Esophagus (tissue), 2 donors: ENCODE measurements around the gene ELP1. TPM values are rescaled to one million over a fixed set of nuclear protein-coding genes. Genes with fewer than 3 reads are reported as not detected.
"Not testable (repeated sequence)": the region's sequence is repeated elsewhere in the genome, so short reads cannot be mapped to it uniquely, and the experiment has no call there.

ENCODE experiments used
- H3K27ac ChIP-seq, 2 donors: one replicate each; pipeline ENCODE4 v1.5.1; 2013; ENCODE audit warnings: low read depth in 2 of 2, mild to moderate bottlenecking in 2 of 2, inconsistent platforms in 1 of 2, low read length in 1 of 2, moderate library complexity in 1 of 2
- H3K27me3 ChIP-seq, 2 donors: one replicate each; pipeline ENCODE4 v1.6.1; 2013; ENCODE audit warnings: low read length in 2 of 2, control low read depth in 1 of 2, mild to moderate bottlenecking in 1 of 2; ENCODE audit not compliant: insufficient read depth in 2 of 2, control insufficient read depth in 1 of 2
- H3K36me3 ChIP-seq, 2 donors: one replicate each; pipeline ENCODE4 v1.6.1; 2013; ENCODE audit warnings: low read length in 1 of 2; ENCODE audit not compliant: control insufficient read depth in 2 of 2, insufficient read depth in 2 of 2
- H3K4me1 ChIP-seq, 2 donors: one replicate each; pipeline ENCODE4 v1.6.1; 2013; ENCODE audit warnings: low read length in 1 of 2; ENCODE audit not compliant: control insufficient read depth in 2 of 2, insufficient read depth in 2 of 2
- H3K4me3 ChIP-seq, 2 donors: one replicate each; pipeline ENCODE4 v1.5.1; 2013; ENCODE audit warnings: low read length in 2 of 2, mild to moderate bottlenecking in 2 of 2, low read depth in 1 of 2, moderate library complexity in 1 of 2
- H3K9me3 ChIP-seq, 2 donors: one replicate each; pipeline ENCODE4 v1.6.1; 2013; ENCODE audit warnings: mild to moderate bottlenecking in 2 of 2, low read depth in 1 of 2, low read length in 1 of 2, moderate library complexity in 1 of 2; ENCODE audit not compliant: control insufficient read depth in 2 of 2, insufficient read depth in 1 of 2
- WGBS, 2 donors: extraction: QIAGEN DNeasy Blood & Tissue Kit; methylation state at CpG; one replicate each; pipeline ENCODE4 v1.1.7; 2013; 5-methylcytosine and 5-hydroxymethylcytosine counted together
- polyA plus RNA-seq, 2 donors: library from polyadenylated mRNA; stranded (reverse); fragments of 200-250 nt; gene quantifications; one replicate each; pipeline ENCODE4 v1.2.3, GENCODE V29; 2013
- donor health status: healthy with polysubstance abuse.
- donor health status: Bipolar disorder and iron deficiency.

The ELP1 gene, protein sequence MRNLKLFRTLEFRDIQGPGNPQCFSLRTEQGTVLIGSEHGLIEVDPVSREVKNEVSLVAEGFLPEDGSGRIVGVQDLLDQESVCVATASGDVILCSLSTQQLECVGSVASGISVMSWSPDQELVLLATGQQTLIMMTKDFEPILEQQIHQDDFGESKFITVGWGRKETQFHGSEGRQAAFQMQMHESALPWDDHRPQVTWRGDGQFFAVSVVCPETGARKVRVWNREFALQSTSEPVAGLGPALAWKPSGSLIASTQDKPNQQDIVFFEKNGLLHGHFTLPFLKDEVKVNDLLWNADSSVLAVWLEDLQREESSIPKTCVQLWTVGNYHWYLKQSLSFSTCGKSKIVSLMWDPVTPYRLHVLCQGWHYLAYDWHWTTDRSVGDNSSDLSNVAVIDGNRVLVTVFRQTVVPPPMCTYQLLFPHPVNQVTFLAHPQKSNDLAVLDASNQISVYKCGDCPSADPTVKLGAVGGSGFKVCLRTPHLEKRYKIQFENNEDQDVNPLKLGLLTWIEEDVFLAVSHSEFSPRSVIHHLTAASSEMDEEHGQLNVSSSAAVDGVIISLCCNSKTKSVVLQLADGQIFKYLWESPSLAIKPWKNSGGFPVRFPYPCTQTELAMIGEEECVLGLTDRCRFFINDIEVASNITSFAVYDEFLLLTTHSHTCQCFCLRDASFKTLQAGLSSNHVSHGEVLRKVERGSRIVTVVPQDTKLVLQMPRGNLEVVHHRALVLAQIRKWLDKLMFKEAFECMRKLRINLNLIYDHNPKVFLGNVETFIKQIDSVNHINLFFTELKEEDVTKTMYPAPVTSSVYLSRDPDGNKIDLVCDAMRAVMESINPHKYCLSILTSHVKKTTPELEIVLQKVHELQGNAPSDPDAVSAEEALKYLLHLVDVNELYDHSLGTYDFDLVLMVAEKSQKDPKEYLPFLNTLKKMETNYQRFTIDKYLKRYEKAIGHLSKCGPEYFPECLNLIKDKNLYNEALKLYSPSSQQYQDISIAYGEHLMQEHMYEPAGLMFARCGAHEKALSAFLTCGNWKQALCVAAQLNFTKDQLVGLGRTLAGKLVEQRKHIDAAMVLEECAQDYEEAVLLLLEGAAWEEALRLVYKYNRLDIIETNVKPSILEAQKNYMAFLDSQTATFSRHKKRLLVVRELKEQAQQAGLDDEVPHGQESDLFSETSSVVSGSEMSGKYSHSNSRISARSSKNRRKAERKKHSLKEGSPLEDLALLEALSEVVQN (N-terminal part only)
- polyA plus RNA-seq, result 1 to 10 TPM; 8.9 to 9.5 TPM

DNA sequence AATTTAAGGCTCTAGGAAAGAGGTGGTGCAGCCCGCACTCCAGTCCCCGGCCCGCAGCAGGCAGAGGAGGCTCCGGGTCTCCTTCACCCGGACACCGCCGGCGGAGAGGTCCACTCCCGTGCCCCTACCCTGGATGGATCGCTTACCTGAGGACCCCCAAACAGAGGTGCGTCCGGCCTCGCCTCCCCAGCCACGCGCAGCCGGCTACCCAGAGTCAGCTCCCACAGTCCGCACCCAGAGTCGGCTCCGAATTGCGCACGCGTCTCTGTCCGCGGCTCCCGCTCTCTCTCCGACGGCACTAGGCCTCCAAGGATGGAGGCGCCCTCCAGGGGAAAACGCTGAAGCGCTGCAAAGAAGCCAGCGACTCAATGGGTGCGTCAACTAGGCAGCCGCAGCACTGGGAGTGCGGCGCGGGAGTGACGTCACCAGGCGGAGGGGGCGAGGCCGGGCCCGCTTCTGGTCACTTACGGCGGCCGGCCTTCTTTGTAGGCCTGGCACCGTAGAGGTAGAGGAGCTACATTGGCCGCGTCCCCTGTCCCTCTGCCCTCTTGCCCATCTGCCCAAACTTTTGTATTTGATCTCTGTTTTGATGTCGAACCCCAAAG is at the start of gene ELP1:
TSS of gene ELP1 (minus strand) at position 407 of the 605 bp plus-strand sequence. CDS start 2,978 bp downstream, outside the sequence.
- Histone ChIP-seq H3K4me1 (no peaks in the 10 kb centered on the region), H3K4me3 (peak within 1 kb of the TSS; percentile 68 to 73), H3K27ac (peak within 1 kb of the TSS; percentile 88 to 92), H3K27me3 (no peaks in the 10 kb centered on the region), H3K36me3 (no peaks in the 10 kb centered on the region), H3K9me3 (no peaks in the 10 kb centered on the region)
- WGBS, 2 donors, result 0 to 1% methylated on average over 48 of the region's 48 CpGs

DNA sequence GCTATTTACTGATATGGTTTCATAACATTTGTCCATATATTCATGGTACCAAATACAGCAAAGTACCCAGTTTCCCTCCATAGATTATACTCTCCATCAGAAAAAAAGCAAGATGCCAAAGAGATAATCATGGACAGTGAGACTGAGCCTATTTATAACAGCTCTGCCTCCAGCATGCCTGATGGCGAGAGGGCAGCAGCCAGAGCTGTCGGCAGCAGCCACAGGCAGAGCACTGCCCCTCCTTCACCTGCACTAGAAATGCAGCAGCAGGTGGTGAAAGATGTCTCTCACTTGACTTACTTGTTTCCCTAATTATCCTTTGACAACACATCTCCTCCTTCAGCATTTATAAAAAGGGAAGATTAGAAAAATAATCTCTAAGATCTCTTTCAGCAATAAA is 47.0 kb upstream of the ELP1 start:
- Histone ChIP-seq H3K27ac (no peak overlapping the region), H3K4me3 (no peak overlapping the region), H3K4me1 (no peaks in the 10 kb centered on the region), H3K27me3 (no peaks in the 10 kb centered on the region), H3K36me3 (peaks cover 0 to 2% of the 10 kb centered on the region in 2 donors), H3K9me3 (no peaks in the 10 kb centered on the region)
- WGBS, 2 donors, result 90 to 95% methylated on average over 2 of the region's 2 CpGs

DNA sequence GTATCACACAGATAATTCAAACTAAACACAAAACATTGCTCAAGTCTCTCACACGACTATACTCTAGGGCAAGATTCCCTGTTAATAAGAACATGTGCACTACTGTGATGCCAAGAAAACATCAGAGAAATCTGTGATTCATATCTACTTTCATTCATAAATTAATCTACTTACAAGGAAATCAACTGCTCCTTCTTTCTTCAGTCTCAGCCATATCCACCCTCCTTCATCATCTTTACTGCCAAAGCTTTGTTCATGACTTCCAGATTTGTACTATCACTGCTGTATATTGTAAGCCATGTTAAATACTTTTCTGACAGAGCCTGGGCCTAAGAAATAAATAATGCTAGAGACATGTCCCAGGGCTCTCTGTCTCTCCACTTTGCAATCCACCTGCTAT is 44.3 kb upstream of the ELP1 start:
- Histone ChIP-seq H3K36me3 (peaks cover 0 to 2% of the 10 kb centered on the region in 2 donors), H3K4me1 (no peaks in the 10 kb centered on the region), H3K9me3 (no peaks in the 10 kb centered on the region), H3K4me3 (no peak overlapping the region), H3K27me3 (no peaks in the 10 kb centered on the region), H3K27ac (peak overlapping the region in 1 of 2 donors; percentile 10)
- 10 to 26% methylated on average over 1 of the region's 1 CpG for WGBS, 2 donors

DNA sequence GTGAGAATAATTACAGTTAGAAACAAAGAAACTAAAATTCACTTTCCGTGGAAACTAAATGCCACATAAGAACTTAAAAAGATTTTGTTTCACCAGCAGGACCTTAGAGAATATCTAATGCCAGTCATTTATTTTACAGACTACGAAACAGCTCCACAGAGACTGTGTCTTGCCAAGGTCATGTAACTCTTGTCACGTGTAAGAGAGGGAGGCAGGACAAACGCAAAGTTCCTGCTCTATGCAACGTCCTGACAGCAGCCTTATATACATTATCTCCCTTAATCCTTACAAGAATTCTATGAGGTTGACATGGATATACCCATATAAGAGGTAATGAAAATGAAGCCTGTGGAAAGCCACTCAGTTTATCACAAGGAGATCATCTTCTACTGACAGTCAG is 40.0 kb upstream of the ELP1 start:
- Histone ChIP-seq H3K4me1 (no peaks in the 10 kb centered on the region), H3K4me3 (no peak overlapping the region), H3K27me3 (no peaks in the 10 kb centered on the region), H3K36me3 (no peaks in the 10 kb centered on the region), H3K9me3 (no peaks in the 10 kb centered on the region), H3K27ac (no peak overlapping the region)
- 56 to 63% methylated on average over 5 of the region's 5 CpGs for WGBS, 2 donors

DNA sequence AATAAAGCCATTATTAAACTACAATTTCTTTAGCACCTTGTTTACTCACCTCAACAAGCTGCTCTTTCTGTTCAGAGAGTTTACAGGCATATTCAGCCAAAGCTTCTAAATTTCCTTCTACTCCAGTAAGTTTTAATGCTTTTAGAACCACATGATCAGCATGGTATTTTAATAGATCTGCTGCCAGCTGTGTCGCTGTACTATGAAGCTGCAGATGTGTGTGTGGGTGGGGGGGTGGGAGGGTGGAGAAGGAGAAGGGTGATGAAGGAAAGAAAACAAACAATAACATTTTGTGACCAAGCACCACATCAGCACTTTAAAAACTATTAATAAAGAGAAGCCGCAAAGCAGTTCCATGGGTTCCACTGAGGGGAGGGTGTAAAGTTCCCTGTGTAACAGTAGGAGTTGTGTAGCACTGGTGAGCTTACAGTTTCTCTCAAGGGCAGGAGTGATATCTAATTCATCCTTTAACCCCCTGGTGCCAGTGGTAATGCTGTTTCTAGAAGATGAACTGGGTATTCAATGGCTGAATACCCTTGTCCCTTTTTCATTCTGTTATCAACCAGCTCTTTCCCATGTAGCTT is 38.8 kb upstream of the ELP1 start:
- Histone ChIP-seq H3K4me3 (no peak overlapping the region), H3K9me3 (no peaks in the 10 kb centered on the region), H3K27me3 (no peaks in the 10 kb centered on the region), H3K27ac (no peak overlapping the region), H3K4me1 (no peaks in the 10 kb centered on the region), H3K36me3 (no peaks in the 10 kb centered on the region)
- 62 to 64% methylated on average over 2 of the region's 2 CpGs for WGBS, 2 donors

DNA sequence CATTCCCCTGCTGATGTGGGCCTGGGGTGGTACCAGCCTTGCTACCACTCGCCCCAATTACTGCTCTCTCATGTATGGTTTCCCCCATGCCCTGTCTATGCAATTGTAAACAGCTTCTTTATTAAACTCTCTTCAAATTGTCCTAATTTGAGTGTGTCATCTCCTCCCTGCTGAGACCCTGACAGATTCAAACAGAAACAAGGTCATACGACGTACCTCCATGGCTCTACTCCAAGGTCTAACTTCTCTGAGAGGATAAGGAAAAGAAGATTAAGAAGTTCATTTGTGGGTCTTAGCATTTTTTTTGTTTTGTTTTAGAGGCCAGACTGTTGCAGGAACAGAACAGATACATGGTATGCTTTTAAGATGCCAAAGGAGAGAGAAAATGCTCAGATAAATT is 38.3 kb upstream of the ELP1 start:
- WGBS, 2 donors, result 77 to 86% methylated on average over 3 of the region's 3 CpGs
- no peak overlapping the region for H3K27ac ChIP-seq

DNA sequence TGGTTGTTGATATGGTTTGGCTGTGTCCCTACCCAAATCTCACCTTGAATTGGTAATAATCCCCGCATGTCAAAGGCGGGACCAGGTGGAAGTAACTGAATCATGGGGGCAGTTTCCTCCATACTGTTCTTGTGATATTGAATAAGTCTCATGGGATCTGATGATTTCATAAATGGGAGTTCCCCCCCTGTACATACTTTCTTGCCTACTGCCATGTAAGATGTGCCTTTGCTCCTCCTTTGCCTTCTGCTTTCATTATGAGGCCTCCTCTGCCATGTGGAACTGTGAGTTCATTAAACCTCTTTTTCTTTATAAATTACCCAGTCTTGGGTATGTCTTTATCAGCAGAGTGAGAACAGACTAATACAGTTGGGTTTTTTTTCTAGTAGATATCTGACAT is 37.5 kb upstream of the ELP1 start:
- H3K27me3 ChIP-seq, result not testable (repeated sequence)
- WGBS, 2 donors, result 95 to 100% methylated on average over 2 of the region's 2 CpGs

More for the DNA sequence above, 38.3 kb upstream of the ELP1 start:
- no peaks in the 10 kb centered on the region for H3K9me3 ChIP-seq
- no peaks in the 10 kb centered on the region for H3K4me1 ChIP-seq
- no peaks in the 10 kb centered on the region for H3K27me3 ChIP-seq
- no peaks in the 10 kb centered on the region for H3K36me3 ChIP-seq
- H3K4me3 ChIP-seq, result no peak overlapping the region

DNA sequence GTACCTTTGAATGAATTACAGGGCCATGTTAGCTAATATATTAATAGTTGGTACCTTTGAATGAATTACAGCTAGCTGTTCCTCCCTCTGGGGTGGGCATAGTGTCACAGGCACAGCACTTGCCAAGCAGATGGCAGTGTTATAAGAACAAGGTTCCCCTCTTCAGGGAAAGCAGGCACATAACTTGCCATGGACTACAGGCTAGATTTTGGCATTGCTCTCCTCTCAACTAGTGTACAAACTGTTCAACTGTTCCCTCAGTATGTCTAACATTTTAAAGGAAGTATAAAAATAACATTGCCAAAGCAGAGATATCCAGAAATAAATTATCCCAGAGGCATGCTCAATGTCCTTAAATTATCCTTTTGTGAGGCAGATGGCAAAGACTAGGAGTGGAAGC is 34.0 kb upstream of the ELP1 start:
- no peaks in the 10 kb centered on the region for H3K9me3 ChIP-seq
- H3K36me3 ChIP-seq, result no peaks in the 10 kb centered on the region
- H3K4me1 ChIP-seq, result no peaks in the 10 kb centered on the region
- H3K27me3 ChIP-seq, result no peaks in the 10 kb centered on the region
- no peak overlapping the region for H3K4me3 ChIP-seq
- H3K27ac ChIP-seq, result no peak overlapping the region

More for the DNA sequence above, 37.5 kb upstream of the ELP1 start:
- not testable (repeated sequence) for H3K4me1 ChIP-seq, H3K4me3 ChIP-seq, H3K9me3 ChIP-seq, H3K36me3 ChIP-seq, H3K27ac ChIP-seq
